ENCODE measurements around the gene CCDC146. TPM values are rescaled to one million over a fixed set of nuclear protein-coding genes. Genes with fewer than 3 reads are reported as not detected.

The CCDC146 gene
- total and polyA plus RNA-seq, 10 of the 15 experiments (the other 5 are each of a cell fraction or from before 2014, with no cell fraction given): 0.28 to 5.3 (median 1.3) TPM

DNA sequence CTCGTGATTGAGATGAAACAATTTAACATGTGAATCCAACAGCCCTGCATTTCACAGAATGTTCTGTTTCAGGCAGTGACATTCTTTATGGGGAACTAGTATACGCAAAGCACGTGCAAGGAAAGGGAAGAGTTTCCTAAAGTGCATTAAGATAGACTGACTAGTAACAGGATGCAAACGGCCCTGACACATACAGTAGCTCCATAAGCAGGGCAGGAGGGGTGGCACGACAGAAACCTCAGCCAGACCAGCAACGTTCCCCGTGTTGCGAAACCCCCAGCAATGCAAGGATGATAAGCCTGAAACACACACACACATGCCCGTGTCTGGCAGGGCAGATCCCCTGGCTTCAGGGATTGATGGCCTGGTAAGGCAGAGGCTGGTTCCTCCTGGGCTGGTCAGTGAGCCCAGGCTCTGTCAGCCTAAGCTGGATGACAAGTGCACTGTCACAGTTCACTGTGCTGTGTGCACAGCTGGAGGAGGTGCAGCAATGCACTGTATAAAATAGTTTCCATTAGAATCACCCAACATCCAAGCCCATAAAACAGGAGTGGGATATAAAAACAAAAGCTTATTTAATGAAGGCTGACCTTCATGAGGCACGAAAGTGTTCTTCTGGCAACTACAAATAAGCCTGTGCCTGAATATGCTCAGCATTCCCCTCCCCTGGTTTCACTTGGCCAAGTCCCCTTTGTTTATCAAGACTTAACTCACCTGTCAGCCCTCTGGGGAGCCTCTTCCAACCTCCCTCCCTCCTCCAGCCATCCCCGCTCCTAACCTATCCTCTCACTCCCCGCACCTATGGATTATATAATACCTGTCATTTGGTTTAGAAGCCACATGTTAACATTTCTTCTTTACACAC, 204.9 kb downstream of the CCDC146 start:
- Histone ChIP-seq H3K4me2 (ENCODE audit: control insufficient read depth, insufficient read depth) (no peak overlapping the region), H3K79me2 (ENCODE audit: control insufficient read depth, insufficient read depth, low read length) (no peaks in the 10 kb centered on the region), H3K9me3 (replicated peaks; ENCODE audit: control insufficient read depth, insufficient read depth, low read length) (no peaks in the 10 kb centered on the region), H3K4me1 (ENCODE audit: control insufficient read depth, insufficient read depth, low read length) (peaks cover 42% of the 10 kb centered on the region), H3K4me3 (no peak overlapping the region), H3K36me3 (ENCODE audit: control insufficient read depth in 2 of 2, insufficient read depth in 2 of 2, low read length in 1 of 2) (peaks cover 0 to 3% of the 10 kb centered on the region in 2 experiments; a peak in 1 of 4 replicates), H2AFZ (ENCODE audit: control insufficient read depth, low read depth, low read length) (no peak overlapping the region), H4K20me1 (ENCODE audit: control insufficient read depth, insufficient read depth) (no peaks in the 10 kb centered on the region), H3K27me3 (replicated peaks in 1 of 2; ENCODE audit: control insufficient read depth in 2 of 2, insufficient read depth in 2 of 2, low read length in 1 of 2) (no peaks in the 10 kb centered on the region), H3K9ac (ENCODE audit: control insufficient read depth, insufficient read depth, low read length) (no peak overlapping the region), H3K27ac (ENCODE audit: control insufficient read depth, insufficient read depth) (no peak overlapping the region)
- TF ChIP-seq CBFB (IDR thresholded peaks at IDR 0.05; ENCODE audit: low read depth) (no peak), FOS (IDR thresholded peaks at IDR 0.05; ENCODE audit: borderline replicate concordance, extremely low read depth, insufficient read length) (no peak), POLR2AphosphoS2 (IDR thresholded peaks at IDR 0.05; ENCODE audit: low read depth, low read length) (no peak), TAF1 (IDR thresholded peaks at IDR 0.05; ENCODE audit: borderline replicate concordance, low read depth, low read length) (no peak), MLLT1 (IDR thresholded peaks at IDR 0.05) (no peak), ETV6 (conservative IDR thresholded peaks at IDR 0.05 in 1 of 2, IDR thresholded peaks at IDR 0.05 in 1 of 2; ENCODE audit: borderline replicate concordance in 1 of 2, low read depth in 1 of 2) (no peak), CHD2 (IDR thresholded peaks at IDR 0.05; ENCODE audit: borderline replicate concordance, low read depth, low read length) (no peak), MEF2B (IDR thresholded peaks at IDR 0.05; ENCODE audit: partially characterized antibody, poor library complexity, severe bottlenecking) (no peak), PAX8 (IDR thresholded peaks at IDR 0.05) (no peak), RAD51 (IDR thresholded peaks at IDR 0.05) (no peak), SMARCA5 (IDR thresholded peaks at IDR 0.05) (no peak), SIX5 (IDR thresholded peaks at IDR 0.05; ENCODE audit: low read depth, low read length, severe bottlenecking) (no peak), SPI1 (IDR thresholded peaks at IDR 0.05; ENCODE audit: borderline replicate concordance, insufficient read depth, low read depth, low read length) (no peak)
- TF ChIP-seq, protein P1, sequence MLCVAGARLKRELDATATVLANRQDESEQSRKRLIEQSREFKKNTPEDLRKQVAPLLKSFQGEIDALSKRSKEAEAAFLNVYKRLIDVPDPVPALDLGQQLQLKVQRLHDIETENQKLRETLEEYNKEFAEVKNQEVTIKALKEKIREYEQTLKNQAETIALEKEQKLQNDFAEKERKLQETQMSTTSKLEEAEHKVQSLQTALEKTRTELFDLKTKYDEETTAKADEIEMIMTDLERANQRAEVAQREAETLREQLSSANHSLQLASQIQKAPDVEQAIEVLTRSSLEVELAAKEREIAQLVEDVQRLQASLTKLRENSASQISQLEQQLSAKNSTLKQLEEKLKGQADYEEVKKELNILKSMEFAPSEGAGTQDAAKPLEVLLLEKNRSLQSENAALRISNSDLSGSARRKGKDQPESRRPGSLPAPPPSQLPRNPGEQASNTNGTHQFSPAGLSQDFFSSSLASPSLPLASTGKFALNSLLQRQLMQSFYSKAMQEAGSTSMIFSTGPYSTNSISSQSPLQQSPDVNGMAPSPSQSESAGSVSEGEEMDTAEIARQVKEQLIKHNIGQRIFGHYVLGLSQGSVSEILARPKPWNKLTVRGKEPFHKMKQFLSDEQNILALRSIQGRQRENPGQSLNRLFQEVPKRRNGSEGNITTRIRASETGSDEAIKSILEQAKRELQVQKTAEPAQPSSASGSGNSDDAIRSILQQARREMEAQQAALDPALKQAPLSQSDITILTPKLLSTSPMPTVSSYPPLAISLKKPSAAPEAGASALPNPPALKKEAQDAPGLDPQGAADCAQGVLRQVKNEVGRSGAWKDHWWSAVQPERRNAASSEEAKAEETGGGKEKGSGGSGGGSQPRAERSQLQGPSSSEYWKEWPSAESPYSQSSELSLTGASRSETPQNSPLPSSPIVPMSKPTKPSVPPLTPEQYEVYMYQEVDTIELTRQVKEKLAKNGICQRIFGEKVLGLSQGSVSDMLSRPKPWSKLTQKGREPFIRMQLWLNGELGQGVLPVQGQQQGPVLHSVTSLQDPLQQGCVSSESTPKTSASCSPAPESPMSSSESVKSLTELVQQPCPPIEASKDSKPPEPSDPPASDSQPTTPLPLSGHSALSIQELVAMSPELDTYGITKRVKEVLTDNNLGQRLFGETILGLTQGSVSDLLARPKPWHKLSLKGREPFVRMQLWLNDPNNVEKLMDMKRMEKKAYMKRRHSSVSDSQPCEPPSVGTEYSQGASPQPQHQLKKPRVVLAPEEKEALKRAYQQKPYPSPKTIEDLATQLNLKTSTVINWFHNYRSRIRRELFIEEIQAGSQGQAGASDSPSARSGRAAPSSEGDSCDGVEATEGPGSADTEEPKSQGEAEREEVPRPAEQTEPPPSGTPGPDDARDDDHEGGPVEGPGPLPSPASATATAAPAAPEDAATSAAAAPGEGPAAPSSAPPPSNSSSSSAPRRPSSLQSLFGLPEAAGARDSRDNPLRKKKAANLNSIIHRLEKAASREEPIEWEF (IDR thresholded peaks at IDR 0.05; ENCODE audit: insufficient replicate concordance, low read depth, low read length): no peak
- intact Hi-C loops (cut with micrococcal nuclease; ENCODE audit: unreplicated experiment): no loop called here
- FAIRE-seq (no peak), ATAC-seq (no peak), DNase-seq (ENCODE audit: low read depth, low spot score) (no peak)
- in situ Hi-C loops (cut with MboI): no loop called here
- RAD21 ChIA-PET (ENCODE audit: unreplicated experiment): interaction anchor here (0.9 to 1.7 kb wide), 3 partner anchors 77 to 126 kb away, joined by 3 to 7 read pairs (median 4); no protein-coding TSS in a partner anchor
- SMC1A ChIA-PET (ENCODE audit: uncharacterized antibody, unreplicated experiment): interaction anchor here (0.8 to 3.5 kb wide), 10 partner anchors 14 to 205 kb away, joined by 3 to 24 read pairs (median 6); partner anchors contain the start of genes CCDC146 and FGL2
- CTCF ChIA-PET: interaction anchor here (1.2 to 2.4 kb wide), 2 partner anchors 24 to 80 kb away, joined by 4 to 11 read pairs; no protein-coding TSS in a partner anchor
- BruUV-seq (replicated peaks): no TSS peak
- POLR2A ChIA-PET: interaction anchor here (1.8 to 1.9 kb wide), 2 partner anchors 25 to 80 kb away, joined by 5 to 7 read pairs; no protein-coding TSS in a partner anchor
- 83% methylated on average over 12 of the region's 12 CpGs for WGBS (ENCODE audit: insufficient coverage, insufficient replicate concordance, low lambda C conversion rate, missing lambda C conversion rate)

Data from GM12878 (cell line).